GM12878 (cell line): ENCODE results near the gene AFF1. TPM values are rescaled to one million over a fixed set of nuclear protein-coding genes. Genes with fewer than 3 reads are reported as not detected.
A peak's percentile ranks its signal among the peaks of the same experiment; 100 is the strongest.
"Not testable (repeated sequence)": the region's sequence is repeated elsewhere in the genome, so short reads cannot be mapped to it uniquely, and the experiment has no call there.

ENCODE experiments used
- ATAC-seq: fragments of 200-7000 bp; cut with Tn5 transposase; 3 replicates; pipeline ENCODE4 v1.9.1; 2020; ENCODE audit warnings: mild to moderate bottlenecking, moderate library complexity
- BruUV-seq: library from RNA; stranded (reverse); fragments of 400-500 nt; replicated peaks from 2 replicates; lab custom pipeline; 2021; lab: Mats Ljungman, UMichigan
- CTCF ChIA-PET: fragments of 300-600 bp; sonication (Branson Sonifier 250); formaldehyde crosslinking; extraction: SDS; loops from one replicate; lab custom pipeline; 2021; ENCODE audit warnings: inconsistent platforms; lab: Yijun Ruan, JAX
- POLR2A ChIA-PET: fragments of 350-600 bp; formaldehyde crosslinking; extraction: SDS; loops from one replicate; lab custom pipeline; 2021; ENCODE audit warnings: inconsistent platforms; lab: Charles Lee
- RAD21 ChIA-PET: fragments of 300-600 bp; sonication (Branson Sonifier 250); formaldehyde crosslinking; loops from one replicate; lab custom pipeline; 2023; ENCODE audit warnings: antibody characterized with exemption; ENCODE audit not compliant: unreplicated experiment; lab: Charles Lee
- SMC1A ChIA-PET: fragments of 300-600 bp; sonication (Branson Sonifier 250); formaldehyde crosslinking; loops from one replicate; lab custom pipeline; 2023; ENCODE audit not compliant: unreplicated experiment, uncharacterized antibody; lab: Charles Lee
- DNase-seq: peaks from one replicate; pipeline ENCODE4 v3.0.0-alpha.2; 2011; ENCODE audit warnings: low read depth, low spot score
- FAIRE-seq: peaks from 3 replicates; lab custom pipeline; 2011; peaks lifted over from hg19 to GRCh38; lab: Jason Lieb, UNC
- H2AFZ ChIP-seq: 2 replicates; pipeline ENCODE4 v1.6.0; 2011; ENCODE audit warnings: low read depth, low read length, control low read depth; ENCODE audit not compliant: control insufficient read depth
- H3K27ac ChIP-seq: 2 replicates; pipeline ENCODE4 v1.5.1; 2011; ENCODE audit warnings: control low read depth; ENCODE audit not compliant: control insufficient read depth, insufficient read depth
- H3K27me3 ChIP-seq, 2 experiments: replicated peaks in 1 of 2; 2 replicates each; pipeline versions ENCODE4 v1.6.0 to v1.6.1; 2011; ENCODE audit warnings: low read length in 1 of 2; ENCODE audit not compliant: control insufficient read depth in 2 of 2, insufficient read depth in 2 of 2
- H3K36me3 ChIP-seq, 2 experiments: 2 replicates each; pipeline ENCODE4 v1.5.1; 2011; ENCODE audit warnings: low read length in 1 of 2; ENCODE audit not compliant: control insufficient read depth in 2 of 2, insufficient read depth in 2 of 2
- H3K4me1 ChIP-seq: 2 replicates; pipeline ENCODE4 v1.6.1; 2011; ENCODE audit warnings: mild to moderate bottlenecking, low read length, moderate library complexity, mixed read lengths; ENCODE audit not compliant: control insufficient read depth, insufficient read depth
- H3K4me2 ChIP-seq: 2 replicates; pipeline ENCODE4 v1.6.0; 2011; ENCODE audit warnings: control low read depth; ENCODE audit not compliant: control insufficient read depth, insufficient read depth
- H3K4me3 ChIP-seq: fragments of 200-600 bp; sonication (generic); 2 replicates; pipeline ENCODE4 v1.5.1; 2016
- H3K79me2 ChIP-seq: 2 replicates; pipeline ENCODE4 v1.6.0; 2011; ENCODE audit warnings: low read length; ENCODE audit not compliant: control insufficient read depth, insufficient read depth
- H3K9ac ChIP-seq: 2 replicates; pipeline ENCODE4 v1.8.0; 2011; ENCODE audit warnings: low read length, control low read depth, mixed read lengths; ENCODE audit not compliant: control insufficient read depth, insufficient read depth
- H3K9me3 ChIP-seq: replicated peaks from 3 replicates; pipeline ENCODE4 v1.5.1; 2011; ENCODE audit warnings: mild to moderate bottlenecking, low read length; ENCODE audit not compliant: control insufficient read depth, insufficient read depth
- H4K20me1 ChIP-seq: 2 replicates; pipeline ENCODE4 v1.6.0; 2011; ENCODE audit not compliant: control insufficient read depth, insufficient read depth
- BHLHE40 ChIP-seq, 2 experiments: fragments of 450-650 bp in 1 of 2; IDR thresholded peaks; 2 replicates each; pipeline ENCODE4 v1.6.1; 2011 to 2017; ENCODE audit warnings: low read depth in 2 of 2, borderline replicate concordance in 1 of 2, improper control_type of control experiment in 1 of 2, low read length in 1 of 2, mild to moderate bottlenecking in 1 of 2
- IKZF2 ChIP-seq, 2 experiments: fragments of 450-650 bp; IDR thresholded peaks; 2 replicates each; pipeline ENCODE4 v1.6.1; 2017; ENCODE audit warnings: mild to moderate bottlenecking in 2 of 2, moderate library complexity in 2 of 2
- RAD51 ChIP-seq: fragments of 450-650 bp; IDR thresholded peaks from 2 replicates; pipeline ENCODE4 v1.6.1; 2016; ENCODE audit warnings: moderate library complexity, mild to moderate bottlenecking, inconsistent platforms
- STAT1 ChIP-seq: fragments of 450-650 bp; conservative IDR thresholded peaks from 2 replicates; pipeline ENCODE4 v1.6.1; 2014; ENCODE audit warnings: antibody characterized with exemption, mild to moderate bottlenecking
- TAF1 ChIP-seq: IDR thresholded peaks from 2 replicates; pipeline ENCODE4 v1.6.1; 2011; ENCODE audit warnings: mild to moderate bottlenecking, low read depth, low read length, borderline replicate concordance
- WGBS: methylation state at CpG from one replicate; pipeline ENCODE4 v1.1.6; 2016; ENCODE audit warnings: low lambda C conversion rate; ENCODE audit not compliant: insufficient replicate concordance, insufficient coverage; ENCODE audit errors: missing lambda C conversion rate; 5-methylcytosine and 5-hydroxymethylcytosine counted together
- in situ Hi-C: fragments of 300-500 bp; cut with MboI; formaldehyde crosslinking; loops from 9 replicates; pipeline ENCODE4 v1.14.3; 2018; ENCODE audit warnings: mixed read lengths
- intact Hi-C: fragments of 100-400 bp; cut with micrococcal nuclease; formaldehyde crosslinking; loops from one replicate; pipeline ENCODE4 v1.14.2; 2022; ENCODE audit not compliant: unreplicated experiment
- polyA plus RNA-seq, 11 experiments: library from polyadenylated mRNA; depleted of rRNA in 4 of 11; unstranded in 6 of 11; stranded (reverse) in 5 of 11; fragments of >200 nt; fragmentation: Nextera tagmentation in 4 of 11; fragmentation: Illumina TruSeq in 1 of 11; extraction: Ambion mirVana in 4 of 11; extraction: Trizol in 1 of 11; gene quantifications; 1 replicate in 1 of 11; 2 replicates in 10 of 11; pipeline versions ENCODE4 v1.2.1 to v1.2.3, GENCODE V29; 2011 to 2016; ENCODE audit warnings: inconsistent platforms in 2 of 11, missing spikeins in 2 of 11, low read depth in 1 of 11
- total RNA-seq, 4 experiments: library from RNA; depleted of rRNA in 3 of 4; stranded (reverse); fragments of >200 nt in 3 of 4; fragmentation: Illumina TruSeq in 1 of 4; extraction: Trizol in 1 of 4; gene quantifications; 2 replicates each; pipeline versions ENCODE4 v1.2.1 to v1.2.3, GENCODE V29; 2013 to 2021
- TF ChIP-seq, protein P1 (sequence below): fragments of 450-650 bp; IDR thresholded peaks from 2 replicates; pipeline ENCODE4 v1.6.1; 2016; ENCODE audit warnings: mild to moderate bottlenecking
- TF ChIP-seq, protein P2 (sequence below): fragments of 450-650 bp; IDR thresholded peaks from 2 replicates; pipeline ENCODE4 v1.6.1; 2016; ENCODE audit warnings: mild to moderate bottlenecking
- TF ChIP-seq, protein P3 (sequence below): fragments of 450-650 bp; IDR thresholded peaks from 2 replicates; pipeline ENCODE4 v1.6.1; 2017; ENCODE audit warnings: antibody characterized with exemption, mild to moderate bottlenecking, moderate library complexity

Gene AFF1
- total and polyA plus RNA-seq, 10 of the 15 experiments (the other 5 are each of a cell fraction or from before 2014, with no cell fraction given), result 3.5 to 56.1 (median 21.5) TPM

DNA sequence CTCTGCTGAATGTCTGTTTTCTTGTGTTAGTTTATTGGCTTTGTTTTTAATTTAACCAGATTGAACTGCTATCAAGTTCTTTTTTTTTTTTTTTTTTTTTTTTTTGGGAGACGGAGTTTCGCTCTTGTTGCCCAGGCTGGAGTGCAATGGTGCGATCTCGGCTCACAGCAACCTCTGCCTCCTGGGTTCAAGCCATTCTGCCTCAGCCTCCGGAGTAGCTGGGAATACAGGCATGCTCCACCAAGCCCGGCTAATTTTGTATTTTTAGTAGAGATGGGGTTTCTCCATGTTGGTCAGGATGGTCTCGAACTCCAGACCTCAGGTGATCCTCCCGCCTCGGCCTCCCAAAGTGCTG lies 78.1 kb downstream of the AFF1 start:
- H4K20me1 ChIP-seq, DNase-seq, ATAC-seq: not testable (repeated sequence)
- SMC1A ChIA-PET, result interaction anchor here (1.7 to 12.8 kb wide), 11 partner anchors 10 to 90 kb away, joined by 5 to 268 read pairs (median 20); partner anchors contain the start of gene AFF1
- CTCF ChIA-PET, result interaction anchor here (1.4 to 10.2 kb wide), 4 partner anchors 35 to 90 kb away, joined by 3 to 70 read pairs (median 13); no protein-coding TSS in a partner anchor
- Histone ChIP-seq H3K27ac (peak overlapping the region; percentile 43), H3K9ac (peak overlapping the region; percentile 15; the same call in 1 of the 2 replicates), H3K79me2 (peaks cover 98% of the 10 kb centered on the region)
- TF ChIP-seq, protein P1, sequence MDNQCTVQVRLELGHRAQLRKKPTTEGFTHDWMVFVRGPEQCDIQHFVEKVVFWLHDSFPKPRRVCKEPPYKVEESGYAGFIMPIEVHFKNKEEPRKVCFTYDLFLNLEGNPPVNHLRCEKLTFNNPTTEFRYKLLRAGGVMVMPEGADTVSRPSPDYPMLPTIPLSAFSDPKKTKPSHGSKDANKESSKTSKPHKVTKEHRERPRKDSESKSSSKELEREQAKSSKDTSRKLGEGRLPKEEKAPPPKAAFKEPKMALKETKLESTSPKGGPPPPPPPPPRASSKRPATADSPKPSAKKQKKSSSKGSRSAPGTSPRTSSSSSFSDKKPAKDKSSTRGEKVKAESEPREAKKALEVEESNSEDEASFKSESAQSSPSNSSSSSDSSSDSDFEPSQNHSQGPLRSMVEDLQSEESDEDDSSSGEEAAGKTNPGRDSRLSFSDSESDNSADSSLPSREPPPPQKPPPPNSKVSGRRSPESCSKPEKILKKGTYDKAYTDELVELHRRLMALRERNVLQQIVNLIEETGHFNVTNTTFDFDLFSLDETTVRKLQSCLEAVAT, result peak; percentile 70
- TF ChIP-seq, all 136 proteins: peak for 1; not testable (repeated sequence) for 135
- intact Hi-C loops, BruUV-seq, in situ Hi-C loops, H2AFZ ChIP-seq, FAIRE-seq, H3K27me3 ChIP-seq, H3K9me3 ChIP-seq, H3K36me3 ChIP-seq: not testable (repeated sequence)
- POLR2A ChIA-PET, result interaction anchor here (0.6 to 5.2 kb wide), 8 partner anchors 13 to 207 kb away, joined by 3 to 49 read pairs (median 10); partner anchors contain the start of genes AFF1 and KLHL8
- RAD21 ChIA-PET, result interaction anchor here (0.7 to 11.5 kb wide), 7 partner anchors 20 to 80 kb away, joined by 3 to 267 read pairs (median 6); partner anchors contain the start of gene AFF1
- Histone ChIP-seq H3K4me2 (peak overlapping the region; percentile 66), H3K4me1 (peaks cover 18% of the 10 kb centered on the region), H3K4me3 (peak overlapping the region; percentile 42; the same call in 1 of the 2 replicates)
- 87% methylated on average over 5 of the region's 9 CpGs for WGBS

DNA sequence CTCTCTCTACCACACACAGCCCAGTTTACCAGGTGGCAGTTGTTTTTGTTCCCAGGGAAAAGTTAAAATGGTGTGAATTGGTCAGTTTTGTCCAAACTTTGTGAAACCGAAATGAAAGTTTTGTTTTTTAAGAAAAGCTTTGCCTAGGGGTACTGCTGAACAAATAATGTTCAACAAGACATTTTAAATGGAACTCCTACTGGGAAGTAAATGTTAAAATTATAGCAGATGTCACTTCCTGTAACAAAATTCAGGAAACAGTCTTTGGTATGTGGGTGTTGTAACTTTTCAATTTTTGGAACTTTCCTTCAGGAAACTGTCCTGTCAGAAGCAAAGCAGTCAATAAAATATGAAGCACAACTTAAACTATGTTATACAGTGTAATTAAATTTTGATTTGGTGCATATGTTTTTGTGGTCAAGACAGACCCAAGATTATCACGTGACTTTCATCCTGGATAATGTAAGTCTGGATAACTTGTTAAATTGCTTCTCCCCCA lies 79.5 kb downstream of the AFF1 start:
- no TSS peak for BruUV-seq
- DNase-seq (no peak), ATAC-seq (no peak), FAIRE-seq (no peak)
- H4K20me1 ChIP-seq, result no peaks in the 10 kb centered on the region
- ChIA-PET POLR2A (interaction anchor here (0.7 to 1.5 kb wide), 4 partner anchors 13 to 431 kb away, joined by 3 to 7 read pairs (median 3); no protein-coding TSS in a partner anchor), CTCF (interaction anchor here (0.6 to 5.0 kb wide), 8 partner anchors 53 to 91 kb away, joined by 3 to 22 read pairs (median 4); partner anchors contain the start of gene AFF1), SMC1A (interaction anchor here (0.7 to 12.8 kb wide), 13 partner anchors 8 to 106 kb away, joined by 3 to 268 read pairs (median 4); partner anchors contain the start of gene AFF1), RAD21 (interaction anchor here (0.8 to 11.5 kb wide), 12 partner anchors 10 to 420 kb away, joined by 3 to 267 read pairs (median 6); partner anchors contain the start of genes AFF1 and PTPN13)
- H3K4me1 ChIP-seq, result peaks cover 32% of the 10 kb centered on the region
- no peak overlapping the region for H2AFZ ChIP-seq
- H3K9me3 ChIP-seq, result no peaks in the 10 kb centered on the region
- in situ Hi-C loops (no loop called here), intact Hi-C loops (no loop called here)
- WGBS, result 90% methylated on average over 2 of the region's 2 CpGs
- H3K27me3 ChIP-seq, result no peaks in the 10 kb centered on the region
- peak overlapping the region; percentile 42; the same call in 1 of the 2 replicates for H3K4me3 ChIP-seq
- H3K9ac ChIP-seq, result no peak overlapping the region
- H3K4me2 ChIP-seq, result peak overlapping the region; percentile 86
- peaks cover 98% of the 10 kb centered on the region for H3K79me2 ChIP-seq
- peak overlapping the region; percentile 56 for H3K27ac ChIP-seq
- no peaks in the 10 kb centered on the region for H3K36me3 ChIP-seq
- TF ChIP-seq, protein P2, sequence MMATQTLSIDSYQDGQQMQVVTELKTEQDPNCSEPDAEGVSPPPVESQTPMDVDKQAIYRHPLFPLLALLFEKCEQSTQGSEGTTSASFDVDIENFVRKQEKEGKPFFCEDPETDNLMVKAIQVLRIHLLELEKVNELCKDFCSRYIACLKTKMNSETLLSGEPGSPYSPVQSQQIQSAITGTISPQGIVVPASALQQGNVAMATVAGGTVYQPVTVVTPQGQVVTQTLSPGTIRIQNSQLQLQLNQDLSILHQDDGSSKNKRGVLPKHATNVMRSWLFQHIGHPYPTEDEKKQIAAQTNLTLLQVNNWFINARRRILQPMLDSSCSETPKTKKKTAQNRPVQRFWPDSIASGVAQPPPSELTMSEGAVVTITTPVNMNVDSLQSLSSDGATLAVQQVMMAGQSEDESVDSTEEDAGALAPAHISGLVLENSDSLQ, result no peak
- TF ChIP-seq RAD51, result peak; percentile 95
- TF ChIP-seq IKZF2 (IDR thresholded peaks at IDR 0.05), result peak; percentile 18 to 41; a peak in 1 of 4 replicates
- no peak for TF ChIP-seq TAF1
- no peak for TF ChIP-seq STAT1
- TF ChIP-seq BHLHE40 (IDR thresholded peaks at IDR 0.05; ENCODE audit: borderline replicate concordance in 1 of 2, low read depth in 2 of 2, low read length in 1 of 2), result peak in 1 of 2 experiments; percentile 68; a peak in 2 of 4 replicates
- TF ChIP-seq, protein P3, sequence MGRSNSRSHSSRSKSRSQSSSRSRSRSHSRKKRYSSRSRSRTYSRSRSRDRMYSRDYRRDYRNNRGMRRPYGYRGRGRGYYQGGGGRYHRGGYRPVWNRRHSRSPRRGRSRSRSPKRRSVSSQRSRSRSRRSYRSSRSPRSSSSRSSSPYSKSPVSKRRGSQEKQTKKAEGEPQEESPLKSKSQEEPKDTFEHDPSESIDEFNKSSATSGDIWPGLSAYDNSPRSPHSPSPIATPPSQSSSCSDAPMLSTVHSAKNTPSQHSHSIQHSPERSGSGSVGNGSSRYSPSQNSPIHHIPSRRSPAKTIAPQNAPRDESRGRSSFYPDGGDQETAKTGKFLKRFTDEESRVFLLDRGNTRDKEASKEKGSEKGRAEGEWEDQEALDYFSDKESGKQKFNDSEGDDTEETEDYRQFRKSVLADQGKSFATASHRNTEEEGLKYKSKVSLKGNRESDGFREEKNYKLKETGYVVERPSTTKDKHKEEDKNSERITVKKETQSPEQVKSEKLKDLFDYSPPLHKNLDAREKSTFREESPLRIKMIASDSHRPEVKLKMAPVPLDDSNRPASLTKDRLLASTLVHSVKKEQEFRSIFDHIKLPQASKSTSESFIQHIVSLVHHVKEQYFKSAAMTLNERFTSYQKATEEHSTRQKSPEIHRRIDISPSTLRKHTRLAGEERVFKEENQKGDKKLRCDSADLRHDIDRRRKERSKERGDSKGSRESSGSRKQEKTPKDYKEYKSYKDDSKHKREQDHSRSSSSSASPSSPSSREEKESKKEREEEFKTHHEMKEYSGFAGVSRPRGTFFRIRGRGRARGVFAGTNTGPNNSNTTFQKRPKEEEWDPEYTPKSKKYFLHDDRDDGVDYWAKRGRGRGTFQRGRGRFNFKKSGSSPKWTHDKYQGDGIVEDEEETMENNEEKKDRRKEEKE, result no peak
